NCI-H1694 treated with DMSO at 0.1 percent for 48 hours (cell line): ENCODE measurements around the gene FAM53B.

Experiments
- DNase-seq: peaks from one replicate; lab custom pipeline; 2025; lab: John Stamatoyannopoulos, UW

The FAM53B gene

GRCh38 chr10:124646483-124647352, 97.5 kb downstream of the FAM53B start:
- DNase-seq = no peak

GRCh38 chr10:124645467-124646095, 98.6 kb downstream of the FAM53B start:
- DNase-seq = no peak

GRCh38 chr10:124644771-124645415, 99.3 kb downstream of the FAM53B start:
- DNase-seq = no peak

GRCh38 chr10:124644236-124644635, 99.9 kb downstream of the FAM53B start:
- no peak for DNase-seq

GRCh38 chr10:124643330-124644009, 100.7 kb downstream of the FAM53B start:
- no peak for DNase-seq

GRCh38 chr10:124642088-124642710, 102.0 kb downstream of the FAM53B start:
- DNase-seq = no peak

GRCh38 chr10:124641282-124642087, 102.7 kb downstream of the FAM53B start:
- DNase-seq = no peak

GRCh38 chr10:124640538-124641231, 103.5 kb downstream of the FAM53B start:
- no peak for DNase-seq

- no peak for DNase-seq
These were observed 104.1 kb downstream of the FAM53B start for GRCh38 chr10:124640056-124640455.

- DNase-seq = no peak
These were observed 104.5 kb downstream of the FAM53B start for GRCh38 chr10:124639646-124640045.

GRCh38 chr10:124639206-124639605, 105.0 kb downstream of the FAM53B start:
- DNase-seq = no peak

GRCh38 chr10:124637746-124638145, 106.4 kb downstream of the FAM53B start:
- no peak for DNase-seq

GRCh38 chr10:124637091-124637700, 107.0 kb downstream of the FAM53B start:
- DNase-seq = no peak

- DNase-seq = no peak
These were observed 107.7 kb downstream of the FAM53B start for GRCh38 chr10:124636271-124636995.

GRCh38 chr10:124632566-124632965, 111.6 kb downstream of the FAM53B start:
- no peak for DNase-seq

GRCh38 chr10:124632064-124632531, 112.1 kb downstream of the FAM53B start:
- DNase-seq = no peak

- DNase-seq = no peak
These were observed 113.6 kb downstream of the FAM53B start for GRCh38 chr10:124630551-124630950.

GRCh38 chr10:124629842-124630241, 114.3 kb downstream of the FAM53B start:
- no peak for DNase-seq

- DNase-seq = no peak
These were observed 114.8 kb downstream of the FAM53B start for GRCh38 chr10:124629415-124629814.
